ENCODE results near the gene RCOR1. TPM values are rescaled to one million over a fixed set of nuclear protein-coding genes. Genes with fewer than 3 reads are reported as not detected.
A peak's percentile ranks its signal among the peaks of the same experiment; 100 is the strongest.

RCOR1 gene
- polyA plus RNA-seq, 6 donors from 2014 or later = 0.78 to 2.6 (median 1.6) TPM

DNA sequence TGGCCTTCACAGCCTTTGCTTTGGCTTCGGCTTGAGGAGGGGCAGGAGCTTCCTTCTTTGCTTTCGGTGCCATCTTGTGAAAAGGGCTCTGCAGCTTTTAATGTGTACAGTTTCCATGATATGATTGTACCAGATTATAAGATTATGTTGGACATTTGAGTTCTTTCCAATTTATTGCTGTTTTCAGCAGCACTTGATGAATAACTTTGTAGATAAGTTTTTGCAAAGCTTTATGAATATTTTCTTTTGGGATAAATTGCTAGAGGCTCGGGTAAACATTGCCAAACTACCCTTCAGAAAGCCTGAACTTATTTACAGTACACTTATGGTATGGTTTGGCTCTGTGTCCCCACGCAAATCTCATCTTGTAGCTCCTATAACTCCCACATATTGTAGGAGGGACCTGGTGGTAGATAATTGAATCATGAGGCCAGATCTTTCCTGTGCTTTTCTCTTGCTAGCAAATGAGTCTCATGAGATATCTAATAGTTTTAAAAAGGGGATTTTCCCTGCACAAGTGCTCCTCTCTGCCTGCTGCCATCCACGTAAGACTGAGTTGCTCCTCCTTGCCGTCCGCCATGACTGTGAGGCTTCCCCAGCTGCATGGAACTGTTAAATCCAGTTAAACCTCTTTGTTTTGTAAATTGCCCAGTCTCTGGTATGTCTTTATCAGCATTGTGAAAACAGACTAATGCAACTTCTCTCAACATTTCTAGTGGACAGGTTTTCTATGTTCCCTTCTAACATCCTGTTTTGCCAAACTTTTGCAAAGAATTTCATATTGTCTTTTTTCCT is 70.4 kb downstream of the RCOR1 start:
- H3K36me3 Mint-ChIP-seq = no peaks in the 10 kb centered on the region
- no peaks in the 10 kb centered on the region for H3K9me3 Mint-ChIP-seq
- H3K27me3 Mint-ChIP-seq = no peaks in the 10 kb centered on the region
- peaks cover 40 to 81% (median 51%) of the 10 kb centered on the region in 3 donors for H3K4me1 Mint-ChIP-seq
- peak overlapping the region in 3 of 6 donors; percentile 11 to 88 (median 71) for H3K27ac Mint-ChIP-seq
- H3K4me3 Mint-ChIP-seq = no peak overlapping the region
- ATAC-seq (ENCODE audit: low read depth in 2 of 2) (no peak), DNase-seq (no peak)

GRCh38 chr14:102663440-102663839 is 71.0 kb downstream of the RCOR1 start:
- Mint-ChIP-seq H3K9me3 (no peaks in the 10 kb centered on the region), H3K4me3 (no peak overlapping the region), H3K36me3 (no peaks in the 10 kb centered on the region), H3K4me1 (peaks cover 39 to 81% (median 54%) of the 10 kb centered on the region in 3 donors), H3K27ac (peak overlapping the region in 4 of 6 donors; percentile 11 to 53 (median 21)), H3K27me3 (no peaks in the 10 kb centered on the region)
- DNase-seq = no peak
- no peak for ATAC-seq (ENCODE audit: low read depth in 2 of 2)

- peaks cover 43 to 76% (median 62%) of the 10 kb centered on the region in 3 donors for H3K4me1 Mint-ChIP-seq
- no peak overlapping the region for H3K27ac Mint-ChIP-seq
- no peak for ATAC-seq (ENCODE audit: low read depth in 2 of 2)
- no peaks in the 10 kb centered on the region for H3K27me3 Mint-ChIP-seq
- DNase-seq = no peak
- no peak overlapping the region for H3K4me3 Mint-ChIP-seq
- H3K36me3 Mint-ChIP-seq = no peaks in the 10 kb centered on the region
- H3K9me3 Mint-ChIP-seq = no peaks in the 10 kb centered on the region
These were observed 73.2 kb downstream of the RCOR1 start for GRCh38 chr14:102665621-102666020.

- H3K27ac Mint-ChIP-seq = peak overlapping the region in 1 of 6 donors; percentile 69
- no peak overlapping the region for H3K4me3 Mint-ChIP-seq
- H3K9me3 Mint-ChIP-seq = no peaks in the 10 kb centered on the region
- ATAC-seq (ENCODE audit: low read depth in 2 of 2) (no peak), DNase-seq (no peak)
- H3K27me3 Mint-ChIP-seq = no peaks in the 10 kb centered on the region
- H3K4me1 Mint-ChIP-seq = peaks cover 46 to 73% (median 70%) of the 10 kb centered on the region in 3 donors
- no peaks in the 10 kb centered on the region for H3K36me3 Mint-ChIP-seq
These were observed 74.2 kb downstream of the RCOR1 start for GRCh38 chr14:102666635-102667034.

- Mint-ChIP-seq H3K27ac (peak overlapping the region in 2 of 6 donors; percentile 10 to 12), H3K4me3 (no peak overlapping the region), H3K9me3 (peaks cover 0 to 4% (median 0%) of the 10 kb centered on the region in 7 donors), H3K27me3 (no peaks in the 10 kb centered on the region), H3K36me3 (no peaks in the 10 kb centered on the region), H3K4me1 (peaks cover 39 to 68% (median 66%) of the 10 kb centered on the region in 3 donors)
- DNase-seq (no peak), ATAC-seq (ENCODE audit: low read depth in 2 of 2) (no peak)
These were observed 75.3 kb downstream of the RCOR1 start for GRCh38 chr14:102667703-102668102.

DNA sequence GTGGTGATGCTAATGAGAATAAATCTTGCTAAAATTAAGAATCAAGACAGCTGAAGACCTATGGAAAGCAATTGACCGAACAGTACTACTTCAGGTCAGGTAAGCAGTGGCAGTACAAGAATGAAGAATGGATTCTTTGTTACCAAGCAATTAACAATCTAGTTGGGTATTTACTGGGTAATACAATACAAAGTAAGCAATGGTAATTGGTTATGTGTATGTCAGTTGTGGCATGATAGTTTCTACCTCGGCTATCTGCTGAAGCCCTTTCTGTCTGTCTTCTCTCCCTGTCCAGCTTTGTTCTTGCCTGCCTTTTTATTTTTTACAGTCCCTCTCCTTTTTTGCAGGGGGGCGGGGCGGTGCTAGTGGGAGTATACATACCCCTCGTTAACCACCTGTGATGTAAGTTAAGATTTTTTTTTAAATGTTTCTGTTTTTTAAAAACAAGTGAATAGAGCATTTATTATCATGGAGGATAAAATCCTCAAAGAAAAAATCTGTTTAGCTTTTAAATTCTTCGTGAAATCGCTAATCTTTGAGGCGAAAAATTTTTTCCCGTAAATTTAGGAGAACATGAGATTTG is 75.9 kb downstream of the RCOR1 start:
- Mint-ChIP-seq H3K4me3 (no peak overlapping the region), H3K4me1 (peaks cover 33 to 62% (median 60%) of the 10 kb centered on the region in 3 donors), H3K9me3 (peaks cover 0 to 6% (median 0%) of the 10 kb centered on the region in 7 donors), H3K27ac (peak overlapping the region in 2 of 6 donors; percentile 60 to 79), H3K27me3 (no peaks in the 10 kb centered on the region), H3K36me3 (no peaks in the 10 kb centered on the region)
- DNase-seq = no peak
- ATAC-seq (ENCODE audit: low read depth in 2 of 2) = no peak

- Mint-ChIP-seq H3K9me3 (peaks cover 0 to 6% (median 2%) of the 10 kb centered on the region in 7 donors), H3K4me1 (peaks cover 25 to 50% (median 34%) of the 10 kb centered on the region in 3 donors), H3K27ac (peak overlapping the region in 3 of 6 donors; percentile 32 to 87 (median 39)), H3K4me3 (no peak overlapping the region), H3K27me3 (no peaks in the 10 kb centered on the region), H3K36me3 (no peaks in the 10 kb centered on the region)
- DNase-seq (no peak), ATAC-seq (ENCODE audit: low read depth in 2 of 2) (no peak)
These were observed 79.0 kb downstream of the RCOR1 start for GRCh38 chr14:102671410-102671809.

- Mint-ChIP-seq H3K27me3 (no peaks in the 10 kb centered on the region), H3K27ac (no peak overlapping the region), H3K9me3 (peaks cover 0 to 6% (median 2%) of the 10 kb centered on the region in 7 donors), H3K4me3 (peak overlapping the region in 1 of 8 donors; percentile 3), H3K36me3 (no peaks in the 10 kb centered on the region), H3K4me1 (peaks cover 23 to 44% (median 24%) of the 10 kb centered on the region in 3 donors)
- no peak for ATAC-seq (ENCODE audit: low read depth in 2 of 2)
- no peak for DNase-seq
These were observed 80.0 kb downstream of the RCOR1 start for GRCh38 chr14:102672410-102672960.

DNA sequence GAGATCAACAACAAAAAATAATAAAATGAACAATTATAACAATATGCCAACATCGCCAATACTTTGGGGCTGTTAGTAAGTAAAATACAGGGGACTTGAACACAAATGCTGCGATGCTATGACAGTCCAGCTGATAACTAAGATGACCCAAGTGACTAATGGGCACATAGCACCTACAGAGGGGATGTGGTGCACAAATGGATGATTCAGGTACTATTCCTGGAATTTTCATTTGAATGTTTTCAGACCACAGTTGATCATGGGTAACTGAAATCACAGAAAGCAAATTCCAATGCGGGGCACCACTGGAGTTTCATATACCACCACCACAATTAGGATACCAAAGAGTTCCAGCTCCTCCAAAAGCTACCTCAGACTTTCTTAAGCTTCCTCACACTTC is 82.9 kb downstream of the RCOR1 start:
- ATAC-seq (ENCODE audit: low read depth in 2 of 2) = no peak
- H3K27me3 Mint-ChIP-seq = no peaks in the 10 kb centered on the region
- H3K27ac Mint-ChIP-seq = peak overlapping the region in 1 of 6 donors; percentile 31
- no peak for DNase-seq
- peaks cover 0 to 6% (median 2%) of the 10 kb centered on the region in 7 donors for H3K9me3 Mint-ChIP-seq
- no peaks in the 10 kb centered on the region for H3K36me3 Mint-ChIP-seq
- no peak overlapping the region for H3K4me3 Mint-ChIP-seq
- peaks cover 6 to 20% (median 7%) of the 10 kb centered on the region in 3 donors for H3K4me1 Mint-ChIP-seq

DNA sequence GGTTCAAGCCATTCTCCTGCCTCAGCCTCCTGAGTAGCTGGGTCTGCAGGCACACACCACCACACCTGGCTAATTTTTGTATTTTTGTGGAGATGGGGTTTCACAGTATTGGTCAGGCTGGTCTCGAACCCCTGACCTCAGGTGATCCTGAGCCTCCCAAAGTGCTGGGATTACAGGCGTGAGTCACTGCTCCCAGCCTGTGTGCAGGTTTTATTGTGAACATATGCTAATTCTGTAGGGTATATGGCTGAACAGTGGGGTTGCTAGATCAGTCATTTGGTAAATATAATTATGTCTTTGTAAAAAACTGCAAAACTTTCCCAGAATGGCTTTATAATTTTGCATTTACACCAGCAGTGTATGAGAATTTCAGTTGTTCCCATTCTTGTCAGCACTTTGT is 85.9 kb downstream of the RCOR1 start:
- Mint-ChIP-seq H3K4me3 (no peak overlapping the region), H3K4me1 (peaks cover 0 to 3% (median 0%) of the 10 kb centered on the region in 3 donors), H3K27ac (peak overlapping the region in 1 of 6 donors; percentile 24), H3K27me3 (no peaks in the 10 kb centered on the region), H3K9me3 (peaks cover 0 to 2% (median 0%) of the 10 kb centered on the region in 7 donors), H3K36me3 (peaks cover 0 to 5% of the 10 kb centered on the region in 2 donors)
- no peak for DNase-seq
- no peak for ATAC-seq (ENCODE audit: low read depth in 2 of 2)

DNA sequence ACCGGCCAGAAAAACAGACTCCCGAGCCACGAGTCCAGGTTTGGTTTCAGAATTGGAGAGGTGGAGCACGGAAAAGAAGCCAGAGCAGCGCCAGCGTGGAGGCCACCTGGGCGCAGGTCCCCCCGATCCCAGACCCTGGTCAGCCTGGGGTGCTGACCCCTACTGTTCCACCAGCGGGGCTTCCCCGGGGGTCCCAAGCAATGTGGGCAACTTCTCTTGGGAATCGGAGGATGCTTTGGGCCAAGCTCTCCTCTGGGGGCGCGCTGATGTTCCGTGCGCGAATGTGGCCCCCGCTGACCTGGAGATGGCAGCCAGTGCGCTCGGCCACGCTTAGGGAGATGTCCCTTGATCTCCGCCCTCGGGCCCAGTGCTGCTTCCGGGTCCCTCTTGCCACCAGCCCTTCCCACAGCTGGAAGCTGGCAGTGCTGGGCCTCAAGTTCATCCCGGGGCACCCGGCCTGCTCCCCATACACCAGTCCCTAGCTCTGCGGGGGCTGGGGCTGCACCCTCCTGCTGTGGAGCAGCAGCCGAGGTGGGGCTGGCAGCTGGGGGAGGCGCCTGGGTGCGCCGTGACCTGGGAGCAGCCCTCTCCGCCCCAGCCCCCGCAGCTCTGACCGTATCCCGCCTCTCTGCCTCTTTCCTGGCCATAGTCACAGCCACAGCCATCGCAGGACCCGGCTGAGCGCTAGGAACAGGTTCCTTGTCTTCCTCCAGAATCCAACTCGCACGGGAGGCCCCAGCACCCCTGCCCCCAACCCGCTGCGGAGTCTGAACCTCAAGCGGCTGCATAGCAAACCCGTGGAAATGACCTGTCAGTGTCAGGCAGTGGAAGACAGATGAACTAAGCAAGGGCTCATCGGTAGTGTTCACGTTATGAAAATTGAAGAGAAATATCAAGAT is 91.2 kb downstream of the RCOR1 start:
- H3K27me3 Mint-ChIP-seq = no peaks in the 10 kb centered on the region
- H3K27ac Mint-ChIP-seq = peak overlapping the region in 1 of 6 donors; percentile 56
- no peak for DNase-seq
- H3K4me1 Mint-ChIP-seq = peaks cover 18 to 30% (median 24%) of the 10 kb centered on the region in 3 donors
- H3K9me3 Mint-ChIP-seq = no peaks in the 10 kb centered on the region
- peak overlapping the region in 1 of 8 donors; percentile 23 for H3K4me3 Mint-ChIP-seq
- H3K36me3 Mint-ChIP-seq = peaks cover 5 to 6% of the 10 kb centered on the region in 2 donors
- ATAC-seq (ENCODE audit: low read depth in 2 of 2) = no peak

GRCh38 chr14:102684298-102684663 is 91.8 kb downstream of the RCOR1 start:
- Mint-ChIP-seq H3K4me3 (no peak overlapping the region), H3K27ac (peak overlapping the region in 2 of 6 donors; percentile 56 to 62), H3K36me3 (peaks cover 5 to 6% of the 10 kb centered on the region in 2 donors), H3K27me3 (no peaks in the 10 kb centered on the region), H3K9me3 (no peaks in the 10 kb centered on the region), H3K4me1 (peaks cover 22 to 34% (median 28%) of the 10 kb centered on the region in 3 donors)
- DNase-seq (no peak), ATAC-seq (ENCODE audit: low read depth in 2 of 2) (no peak)
